Nephron progenitor cell (in vitro differentiated cells): ENCODE measurements around the gene NFIA.

ENCODE experiments used
- DNase-seq: peaks from one replicate; pipeline ENCODE4 v3.0.0; 2021
- H3K27ac Mint-ChIP-seq: 2 replicates; pipeline ENCODE4 v1.8.0; 2021; ENCODE audit warnings: mild to moderate bottlenecking, moderate library complexity, mixed read lengths
- H3K27me3 Mint-ChIP-seq: 2 replicates; pipeline ENCODE4 v1.8.0; 2021; ENCODE audit warnings: mild to moderate bottlenecking, low read depth, mixed read lengths; ENCODE audit not compliant: poor library complexity
- H3K36me3 Mint-ChIP-seq: 2 replicates; pipeline ENCODE4 v1.8.0; 2021; ENCODE audit warnings: low read depth, mixed read lengths
- H3K4me1 Mint-ChIP-seq: 2 replicates; pipeline ENCODE4 v1.8.0; 2021; ENCODE audit warnings: mixed read lengths
- H3K4me3 Mint-ChIP-seq: 2 replicates; pipeline ENCODE4 v1.8.0; 2021; ENCODE audit warnings: mild to moderate bottlenecking, moderate library complexity, mixed read lengths
- H3K9me3 Mint-ChIP-seq: 2 replicates; pipeline ENCODE4 v1.8.0; 2021; ENCODE audit warnings: mild to moderate bottlenecking, moderate library complexity, mixed read lengths
- CTCF ChIP-seq: fragments of 200-600 bp; sonication (generic); IDR thresholded peaks from 2 replicates; pipeline ENCODE4 v1.5.0; 2021; ENCODE audit warnings: antibody characterized with exemption

NFIA gene

DNA sequence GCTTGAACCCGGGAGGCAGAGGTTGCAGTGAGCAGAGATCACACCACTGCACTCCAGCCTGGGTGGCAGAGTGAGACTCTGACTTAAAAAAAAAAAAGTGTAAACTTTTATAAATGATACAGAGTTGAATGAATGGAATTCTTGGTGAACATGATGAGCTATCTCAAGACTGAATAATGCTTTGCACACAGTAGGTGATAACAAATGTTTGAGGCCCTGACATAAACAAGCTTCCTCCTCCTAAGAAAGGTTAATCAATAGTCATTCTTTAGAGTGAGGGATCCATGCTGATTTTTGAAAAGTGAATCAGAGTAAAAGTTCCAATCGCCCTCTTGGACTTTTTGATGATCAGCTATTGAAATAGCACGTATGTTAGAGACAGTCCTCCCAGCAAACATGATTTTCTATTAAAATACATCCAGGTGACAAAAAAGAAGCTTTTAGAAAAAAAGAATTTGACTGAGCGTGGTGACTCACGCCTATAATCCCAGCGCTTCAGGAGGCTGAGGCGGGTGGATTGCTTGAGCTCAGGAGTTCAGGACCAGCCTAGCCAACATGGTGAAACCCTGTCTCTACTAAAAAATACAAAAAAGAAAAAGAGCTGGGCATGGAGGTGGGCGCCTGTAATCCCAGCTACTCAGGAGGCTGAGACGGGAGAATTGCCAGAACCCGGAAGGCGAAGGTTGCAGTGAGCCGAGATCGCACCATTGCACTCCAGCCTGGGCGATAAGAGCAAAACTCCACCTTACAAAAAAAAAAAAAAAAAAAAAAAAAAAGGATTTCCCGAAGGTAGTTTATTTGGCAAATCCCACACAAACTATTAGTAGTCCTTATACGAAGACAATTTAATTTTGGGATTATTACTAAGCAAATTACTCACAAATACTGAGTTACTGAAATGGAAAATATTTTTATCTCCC, 181.8 kb downstream of the NFIA start:
- Mint-ChIP-seq H3K36me3 (no peaks in the 10 kb centered on the region), H3K27me3 (peaks cover 3% of the 10 kb centered on the region), H3K9me3 (no peaks in the 10 kb centered on the region), H3K27ac (no peak overlapping the region), H3K4me3 (no peak overlapping the region), H3K4me1 (peaks cover 14% of the 10 kb centered on the region)
- no peak for TF ChIP-seq CTCF
- no peak for DNase-seq

DNA sequence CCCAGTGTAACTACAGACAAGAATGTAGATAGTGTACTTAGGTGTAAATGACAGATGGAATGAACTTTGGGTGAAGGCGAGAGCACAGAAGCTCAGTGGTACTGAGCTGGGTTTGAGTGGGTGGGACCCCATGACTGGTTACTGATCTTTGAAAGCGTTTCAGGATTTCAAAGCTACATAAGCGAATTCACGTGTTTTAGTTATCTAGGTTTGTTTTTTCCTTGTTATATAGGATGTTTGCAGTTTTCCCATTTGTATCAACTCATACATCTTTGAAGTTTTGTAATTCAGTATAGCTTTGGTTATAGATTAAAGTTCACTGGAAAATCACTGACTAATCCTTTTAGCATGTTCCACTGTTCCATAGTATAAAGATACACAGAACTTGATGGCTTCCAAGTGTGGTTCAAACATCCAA, 182.5 kb downstream of the NFIA start:
- Mint-ChIP-seq H3K36me3 (no peaks in the 10 kb centered on the region), H3K4me1 (peaks cover 14% of the 10 kb centered on the region), H3K27ac (no peak overlapping the region), H3K27me3 (peaks cover 3% of the 10 kb centered on the region), H3K9me3 (no peaks in the 10 kb centered on the region), H3K4me3 (no peak overlapping the region)
- TF ChIP-seq CTCF, result no peak
- no peak for DNase-seq

DNA sequence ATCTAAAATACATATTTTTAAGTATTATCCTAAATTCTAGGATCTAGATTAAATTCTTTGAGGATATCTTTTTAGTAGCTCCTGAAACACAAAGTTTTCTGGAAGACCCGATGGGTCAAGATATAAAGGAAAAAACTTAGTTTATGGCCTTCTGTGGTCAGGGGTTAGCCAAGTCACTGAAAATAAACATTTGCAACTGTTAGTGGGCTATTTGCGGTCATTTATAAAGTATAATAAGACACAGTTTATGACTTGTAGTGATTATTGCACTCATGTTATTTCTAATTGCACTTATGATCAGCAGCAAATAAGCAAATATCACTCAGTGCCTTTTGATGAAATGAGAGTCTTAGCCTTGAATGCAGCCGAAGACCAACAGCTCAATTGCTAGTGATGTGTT, 183.3 kb downstream of the NFIA start:
- H3K9me3 Mint-ChIP-seq, result no peaks in the 10 kb centered on the region
- no peak for DNase-seq
- TF ChIP-seq CTCF, result no peak
- H3K27me3 Mint-ChIP-seq, result no peaks in the 10 kb centered on the region
- peaks cover 14% of the 10 kb centered on the region for H3K4me1 Mint-ChIP-seq
- H3K27ac Mint-ChIP-seq, result no peak overlapping the region
- H3K36me3 Mint-ChIP-seq, result no peaks in the 10 kb centered on the region
- H3K4me3 Mint-ChIP-seq, result no peak overlapping the region

GRCh38 chr1:61266738-61267137, 184.4 kb downstream of the NFIA start:
- Mint-ChIP-seq H3K27me3 (no peaks in the 10 kb centered on the region), H3K36me3 (no peaks in the 10 kb centered on the region), H3K27ac (no peak overlapping the region), H3K9me3 (no peaks in the 10 kb centered on the region), H3K4me1 (peaks cover 14% of the 10 kb centered on the region), H3K4me3 (no peak overlapping the region)
- no peak for DNase-seq
- no peak for TF ChIP-seq CTCF

DNA sequence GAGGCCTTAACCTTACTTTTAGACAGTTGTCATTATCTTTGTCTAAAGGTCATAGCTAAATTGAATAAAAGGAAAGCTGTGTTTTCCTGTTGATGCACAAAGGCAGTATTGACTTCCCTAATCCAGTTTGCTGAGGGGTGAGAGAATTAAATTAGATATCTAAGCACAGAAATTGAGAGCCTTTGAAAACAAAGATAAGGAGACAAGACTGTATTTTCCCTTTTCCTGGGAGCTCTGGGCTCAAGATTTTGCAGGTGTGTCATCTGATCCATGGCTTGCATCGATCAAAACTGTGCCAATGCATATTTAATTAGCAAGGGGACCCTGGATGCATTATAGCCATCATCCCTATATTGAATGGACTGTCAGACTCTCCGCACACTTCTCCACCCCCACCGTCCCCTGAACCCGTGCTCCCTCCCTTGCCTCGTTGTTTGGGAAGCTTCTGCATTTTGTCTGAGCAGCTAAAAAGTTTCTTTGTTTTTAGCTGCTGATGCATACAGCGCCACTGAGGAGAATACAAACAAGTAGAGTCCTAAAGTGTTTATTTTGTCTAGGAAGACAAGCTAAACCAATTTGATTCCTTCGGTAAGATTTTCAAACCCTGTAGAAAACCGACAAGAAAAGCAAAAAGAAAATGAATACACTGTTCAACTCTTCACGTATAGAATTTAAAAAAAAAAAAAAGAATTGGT, 186.3 kb downstream of the NFIA start:
- Mint-ChIP-seq H3K4me3 (no peak overlapping the region), H3K9me3 (no peaks in the 10 kb centered on the region), H3K27me3 (peaks cover 6% of the 10 kb centered on the region), H3K36me3 (no peaks in the 10 kb centered on the region), H3K27ac (no peak overlapping the region), H3K4me1 (peaks cover 14% of the 10 kb centered on the region)
- TF ChIP-seq CTCF, result no peak
- no peak for DNase-seq
